Astrocyte of the spinal cord (primary cell): ENCODE data around the gene HS6ST3.

Experiments used
- DNase-seq: peaks from one replicate; pipeline ENCODE4 v3.0.0; 2011; ENCODE audit warnings: low read depth, low spot score
- H3K4me3 ChIP-seq: 2 replicates; pipeline ENCODE4 v1.5.1; 2011; ENCODE audit warnings: low read depth, mild to moderate bottlenecking, low read length, moderate library complexity
- in situ Hi-C: cut with HindIII; loops from 2 replicates; pipeline ENCODE4 v1.10.0; 2017; ENCODE audit warnings: low sequenced_read_pairs
- TF ChIP-seq, protein P1 (sequence below): IDR thresholded peaks from 2 replicates; pipeline ENCODE4 v1.5.1; 2012; ENCODE audit warnings: low read depth, mild to moderate bottlenecking, low read length, inconsistent platforms

The HS6ST3 gene

DNA sequence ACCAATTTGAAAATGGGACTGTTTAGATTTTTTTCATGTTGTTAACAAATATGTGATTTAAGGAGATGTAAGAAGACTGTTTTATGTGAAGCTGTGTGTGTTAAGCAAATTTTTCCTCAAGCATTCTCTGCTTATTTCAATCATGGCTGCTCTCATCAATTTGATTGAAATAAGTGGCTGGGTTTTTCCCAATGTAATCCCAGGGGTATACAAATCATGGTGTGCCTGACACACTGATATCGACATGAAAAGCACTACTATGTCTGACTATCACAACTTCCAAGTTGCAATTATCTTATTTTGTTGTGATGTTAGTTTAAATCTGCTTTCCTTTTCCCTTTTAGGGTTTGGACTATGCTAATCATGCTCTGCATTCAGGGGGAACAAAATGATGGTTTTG lies 283.7 kb downstream of the HS6ST3 start:
- H3K4me3 ChIP-seq: no peak overlapping the region
- DNase-seq: no peak
- TF ChIP-seq, protein P1, sequence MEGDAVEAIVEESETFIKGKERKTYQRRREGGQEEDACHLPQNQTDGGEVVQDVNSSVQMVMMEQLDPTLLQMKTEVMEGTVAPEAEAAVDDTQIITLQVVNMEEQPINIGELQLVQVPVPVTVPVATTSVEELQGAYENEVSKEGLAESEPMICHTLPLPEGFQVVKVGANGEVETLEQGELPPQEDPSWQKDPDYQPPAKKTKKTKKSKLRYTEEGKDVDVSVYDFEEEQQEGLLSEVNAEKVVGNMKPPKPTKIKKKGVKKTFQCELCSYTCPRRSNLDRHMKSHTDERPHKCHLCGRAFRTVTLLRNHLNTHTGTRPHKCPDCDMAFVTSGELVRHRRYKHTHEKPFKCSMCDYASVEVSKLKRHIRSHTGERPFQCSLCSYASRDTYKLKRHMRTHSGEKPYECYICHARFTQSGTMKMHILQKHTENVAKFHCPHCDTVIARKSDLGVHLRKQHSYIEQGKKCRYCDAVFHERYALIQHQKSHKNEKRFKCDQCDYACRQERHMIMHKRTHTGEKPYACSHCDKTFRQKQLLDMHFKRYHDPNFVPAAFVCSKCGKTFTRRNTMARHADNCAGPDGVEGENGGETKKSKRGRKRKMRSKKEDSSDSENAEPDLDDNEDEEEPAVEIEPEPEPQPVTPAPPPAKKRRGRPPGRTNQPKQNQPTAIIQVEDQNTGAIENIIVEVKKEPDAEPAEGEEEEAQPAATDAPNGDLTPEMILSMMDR: no peak
- in situ Hi-C loops: no loop called here

GRCh38 chr13:96377835-96378234 lies 287.9 kb downstream of the HS6ST3 start:
- in situ Hi-C loops: no loop called here
- DNase-seq: no peak
- TF ChIP-seq, protein P1: no peak
- no peak overlapping the region for H3K4me3 ChIP-seq

- no peak for DNase-seq
- H3K4me3 ChIP-seq: no peak overlapping the region
- in situ Hi-C loops: no loop called here
- TF ChIP-seq, protein P1: no peak
Measured at GRCh38 chr13:96379967-96380366, 290.1 kb downstream of the HS6ST3 start.

DNA sequence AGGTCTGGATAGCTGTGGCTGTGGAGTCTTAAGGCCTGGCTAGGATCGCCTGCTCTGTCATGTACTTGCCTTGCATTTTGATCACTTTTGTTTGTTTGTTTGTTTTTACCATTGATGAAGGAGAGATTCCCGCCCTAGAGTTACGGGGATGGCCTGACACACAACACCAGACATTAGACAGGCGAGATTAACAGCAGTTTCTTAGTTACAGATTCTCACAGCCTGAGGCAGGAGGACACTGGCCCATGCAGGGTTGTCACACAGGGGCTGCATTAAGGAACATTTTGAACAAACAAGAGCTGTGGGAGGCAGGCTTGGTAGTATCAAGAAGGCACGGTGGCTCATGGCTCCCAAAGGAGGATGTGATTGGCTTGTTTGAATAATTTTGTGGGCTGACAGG lies 291.8 kb downstream of the HS6ST3 start:
- TF ChIP-seq, protein P1: no peak
- H3K4me3 ChIP-seq: no peak overlapping the region
- in situ Hi-C loops: no loop called here
- no peak for DNase-seq

DNA sequence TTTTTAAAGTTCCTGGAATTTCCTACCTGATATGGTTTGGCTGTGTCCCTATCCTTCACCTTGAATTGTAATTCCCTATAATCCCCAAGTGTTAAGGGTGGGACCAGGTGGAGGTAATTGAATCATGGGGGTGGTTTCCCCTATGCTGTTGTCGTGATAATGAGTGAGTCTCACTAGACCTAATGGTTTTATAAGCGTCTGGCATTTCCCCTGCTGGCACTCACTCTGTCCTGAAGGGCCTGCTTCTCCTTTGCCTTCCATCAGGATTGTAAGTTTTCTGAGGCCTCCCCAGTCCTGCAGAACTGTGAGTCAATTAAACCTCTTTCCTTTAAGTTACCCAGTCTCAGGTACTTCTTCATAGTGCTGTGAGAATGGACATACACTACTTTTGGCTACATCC lies 298.7 kb downstream of the HS6ST3 start:
- TF ChIP-seq, protein P1: no peak
- in situ Hi-C loops: no loop called here
- no peak for DNase-seq
- H3K4me3 ChIP-seq: no peak overlapping the region

DNA sequence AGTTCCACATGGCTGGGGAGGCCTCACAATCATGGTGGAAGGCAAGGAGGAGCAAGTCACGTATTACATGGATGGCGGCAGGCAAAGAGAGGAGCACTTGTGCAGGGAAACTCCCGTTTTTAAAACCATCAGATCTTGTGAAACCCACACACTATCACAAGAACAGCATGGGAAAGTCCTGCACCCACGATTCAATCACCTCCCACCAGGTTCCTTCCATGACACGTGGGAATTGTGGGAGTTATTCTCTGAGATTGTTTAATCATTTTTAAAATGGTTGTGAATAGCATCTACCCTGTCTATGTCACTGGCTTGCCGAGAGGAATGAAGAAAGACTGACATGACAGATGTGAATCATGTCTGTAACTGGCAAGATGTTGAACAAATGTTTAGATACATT lies 301.7 kb downstream of the HS6ST3 start:
- DNase-seq: no peak
- in situ Hi-C loops: no loop called here
- TF ChIP-seq, protein P1: no peak
- no peak overlapping the region for H3K4me3 ChIP-seq

- in situ Hi-C loops: no loop called here
- TF ChIP-seq, protein P1: no peak
- no peak for DNase-seq
- no peak overlapping the region for H3K4me3 ChIP-seq
Measured at GRCh38 chr13:96397807-96398206, 307.9 kb downstream of the HS6ST3 start.
